ENCODE results near the gene FKBP1A.

FKBP1A gene

GRCh38 chr20:1418350-1418749 is 25.5 kb upstream of the FKBP1A start:
- Histone ChIP-seq H3K4me3 (replicated peaks; ENCODE audit: insufficient read depth, low read length) (no peak overlapping the region), H3K27ac (replicated peaks) (no peak overlapping the region), H3K27me3 (ENCODE audit: insufficient read depth, poor library complexity, severe bottlenecking) (peaks cover 3% of the 10 kb centered on the region)
- no peak for DNase-seq (ENCODE audit: low read depth in 1 of 2, low spot score in 1 of 2)
- TF ChIP-seq POLR2AphosphoS5 (IDR thresholded peaks at IDR 0.05; ENCODE audit: low read depth) (no peak), SPI1 (IDR thresholded peaks at IDR 0.05; ENCODE audit: borderline replicate concordance, low read depth) (no peak)

GRCh38 chr20:1417790-1418189 is 24.9 kb upstream of the FKBP1A start:
- H3K4me3 ChIP-seq (replicated peaks; ENCODE audit: insufficient read depth, low read length): no peak overlapping the region

DNA sequence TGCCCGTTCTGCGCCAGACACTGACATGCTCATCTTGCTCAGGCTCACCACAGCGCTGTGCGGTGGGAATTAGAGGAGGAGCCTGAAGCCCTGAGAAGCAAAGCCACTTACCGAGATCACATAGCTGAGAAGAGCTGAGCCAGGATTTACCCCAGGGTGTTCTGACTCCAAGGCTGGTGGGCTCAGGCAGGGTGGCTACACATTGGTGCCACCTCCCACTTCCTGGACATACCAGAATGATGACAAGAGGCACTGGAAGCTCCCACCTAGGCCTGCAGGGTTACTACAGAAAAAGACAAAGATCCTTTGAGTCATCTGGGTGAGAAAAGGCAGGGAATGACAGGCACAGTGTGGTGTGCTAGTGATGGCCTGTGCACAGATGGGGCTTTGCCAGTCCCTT is 24.4 kb upstream of the FKBP1A start:
- no peak for DNase-seq (ENCODE audit: low read depth in 1 of 2, low spot score in 1 of 2)

More at GRCh38 chr20:1417790-1418189, 24.9 kb upstream of the FKBP1A start:
- no peak for DNase-seq (ENCODE audit: low read depth in 1 of 2, low spot score in 1 of 2)
- Histone ChIP-seq H3K27me3 (ENCODE audit: insufficient read depth, poor library complexity, severe bottlenecking) (peaks cover 3% of the 10 kb centered on the region), H3K27ac (replicated peaks) (no peak overlapping the region)
- TF ChIP-seq POLR2AphosphoS5 (IDR thresholded peaks at IDR 0.05; ENCODE audit: low read depth): no peak
- TF ChIP-seq SPI1 (IDR thresholded peaks at IDR 0.05; ENCODE audit: borderline replicate concordance, low read depth): no peak
- TF ChIP-seq, protein P1, sequence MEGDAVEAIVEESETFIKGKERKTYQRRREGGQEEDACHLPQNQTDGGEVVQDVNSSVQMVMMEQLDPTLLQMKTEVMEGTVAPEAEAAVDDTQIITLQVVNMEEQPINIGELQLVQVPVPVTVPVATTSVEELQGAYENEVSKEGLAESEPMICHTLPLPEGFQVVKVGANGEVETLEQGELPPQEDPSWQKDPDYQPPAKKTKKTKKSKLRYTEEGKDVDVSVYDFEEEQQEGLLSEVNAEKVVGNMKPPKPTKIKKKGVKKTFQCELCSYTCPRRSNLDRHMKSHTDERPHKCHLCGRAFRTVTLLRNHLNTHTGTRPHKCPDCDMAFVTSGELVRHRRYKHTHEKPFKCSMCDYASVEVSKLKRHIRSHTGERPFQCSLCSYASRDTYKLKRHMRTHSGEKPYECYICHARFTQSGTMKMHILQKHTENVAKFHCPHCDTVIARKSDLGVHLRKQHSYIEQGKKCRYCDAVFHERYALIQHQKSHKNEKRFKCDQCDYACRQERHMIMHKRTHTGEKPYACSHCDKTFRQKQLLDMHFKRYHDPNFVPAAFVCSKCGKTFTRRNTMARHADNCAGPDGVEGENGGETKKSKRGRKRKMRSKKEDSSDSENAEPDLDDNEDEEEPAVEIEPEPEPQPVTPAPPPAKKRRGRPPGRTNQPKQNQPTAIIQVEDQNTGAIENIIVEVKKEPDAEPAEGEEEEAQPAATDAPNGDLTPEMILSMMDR (IDR thresholded peaks at IDR 0.05; ENCODE audit: insufficient read depth, low read length): no peak
- TF ChIP-seq GABPA (IDR thresholded peaks at IDR 0.05; ENCODE audit: low read depth): no peak
- TF ChIP-seq, protein P2, sequence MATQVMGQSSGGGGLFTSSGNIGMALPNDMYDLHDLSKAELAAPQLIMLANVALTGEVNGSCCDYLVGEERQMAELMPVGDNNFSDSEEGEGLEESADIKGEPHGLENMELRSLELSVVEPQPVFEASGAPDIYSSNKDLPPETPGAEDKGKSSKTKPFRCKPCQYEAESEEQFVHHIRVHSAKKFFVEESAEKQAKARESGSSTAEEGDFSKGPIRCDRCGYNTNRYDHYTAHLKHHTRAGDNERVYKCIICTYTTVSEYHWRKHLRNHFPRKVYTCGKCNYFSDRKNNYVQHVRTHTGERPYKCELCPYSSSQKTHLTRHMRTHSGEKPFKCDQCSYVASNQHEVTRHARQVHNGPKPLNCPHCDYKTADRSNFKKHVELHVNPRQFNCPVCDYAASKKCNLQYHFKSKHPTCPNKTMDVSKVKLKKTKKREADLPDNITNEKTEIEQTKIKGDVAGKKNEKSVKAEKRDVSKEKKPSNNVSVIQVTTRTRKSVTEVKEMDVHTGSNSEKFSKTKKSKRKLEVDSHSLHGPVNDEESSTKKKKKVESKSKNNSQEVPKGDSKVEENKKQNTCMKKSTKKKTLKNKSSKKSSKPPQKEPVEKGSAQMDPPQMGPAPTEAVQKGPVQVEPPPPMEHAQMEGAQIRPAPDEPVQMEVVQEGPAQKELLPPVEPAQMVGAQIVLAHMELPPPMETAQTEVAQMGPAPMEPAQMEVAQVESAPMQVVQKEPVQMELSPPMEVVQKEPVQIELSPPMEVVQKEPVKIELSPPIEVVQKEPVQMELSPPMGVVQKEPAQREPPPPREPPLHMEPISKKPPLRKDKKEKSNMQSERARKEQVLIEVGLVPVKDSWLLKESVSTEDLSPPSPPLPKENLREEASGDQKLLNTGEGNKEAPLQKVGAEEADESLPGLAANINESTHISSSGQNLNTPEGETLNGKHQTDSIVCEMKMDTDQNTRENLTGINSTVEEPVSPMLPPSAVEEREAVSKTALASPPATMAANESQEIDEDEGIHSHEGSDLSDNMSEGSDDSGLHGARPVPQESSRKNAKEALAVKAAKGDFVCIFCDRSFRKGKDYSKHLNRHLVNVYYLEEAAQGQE (IDR thresholded peaks at IDR 0.05; ENCODE audit: insufficient replicate concordance, low read depth): no peak

More for the DNA sequence above, 24.4 kb upstream of the FKBP1A start:
- TF ChIP-seq SPI1 (IDR thresholded peaks at IDR 0.05; ENCODE audit: borderline replicate concordance, low read depth): no peak
- TF ChIP-seq, protein P2 (IDR thresholded peaks at IDR 0.05; ENCODE audit: insufficient replicate concordance, low read depth): no peak
- TF ChIP-seq GABPA (IDR thresholded peaks at IDR 0.05; ENCODE audit: low read depth): no peak
- no peak for TF ChIP-seq POLR2AphosphoS5 (IDR thresholded peaks at IDR 0.05; ENCODE audit: low read depth)
- TF ChIP-seq, protein P1 (IDR thresholded peaks at IDR 0.05; ENCODE audit: insufficient read depth, low read length): no peak
- Histone ChIP-seq H3K27me3 (ENCODE audit: insufficient read depth, poor library complexity, severe bottlenecking) (peaks cover 3% of the 10 kb centered on the region), H3K4me3 (replicated peaks; ENCODE audit: insufficient read depth, low read length) (no peak overlapping the region), H3K27ac (replicated peaks) (no peak overlapping the region)
